HUES48 (cell line): ENCODE data around the gene CELF1.
"Not testable (repeated sequence)": the region's sequence is repeated elsewhere in the genome, so short reads cannot be mapped to it uniquely, and the experiment has no call there.

Experiments used
- H3K27ac ChIP-seq: one replicate; pipeline ENCODE4 v1.7.0; 2013; ENCODE audit warnings: low read depth, low read length, inconsistent platforms
- H3K27me3 ChIP-seq: 2 replicates; pipeline ENCODE4 v1.6.1; 2013; ENCODE audit warnings: mild to moderate bottlenecking, low read length; ENCODE audit not compliant: control insufficient read depth, insufficient read depth
- H3K36me3 ChIP-seq: 2 replicates; pipeline ENCODE4 v1.6.1; 2013; ENCODE audit warnings: low read length; ENCODE audit not compliant: control insufficient read depth, insufficient read depth
- H3K4me1 ChIP-seq: 2 replicates; pipeline ENCODE4 v1.6.1; 2013; ENCODE audit warnings: mild to moderate bottlenecking, low read length; ENCODE audit not compliant: control insufficient read depth, insufficient read depth
- H3K4me3 ChIP-seq: 2 replicates; pipeline ENCODE4 v1.5.1; 2013; ENCODE audit warnings: mild to moderate bottlenecking, low read depth, low read length
- H3K9ac ChIP-seq: 2 replicates; pipeline ENCODE4 v1.6.1; 2013; ENCODE audit warnings: mild to moderate bottlenecking, low read depth, low read length, moderate library complexity
- H3K9me3 ChIP-seq: 2 replicates; pipeline ENCODE4 v1.6.1; 2013; ENCODE audit warnings: low read length; ENCODE audit not compliant: control insufficient read depth, insufficient read depth

CELF1 gene

GRCh38 chr11:47464483-47464882 is 88.4 kb downstream of the CELF1 start:
- Histone ChIP-seq H3K36me3 (peaks cover 26% of the 10 kb centered on the region), H3K9ac (no peak overlapping the region), H3K9me3 (no peaks in the 10 kb centered on the region), H3K27me3 (no peaks in the 10 kb centered on the region), H3K4me3 (no peak overlapping the region), H3K4me1 (peaks cover 33% of the 10 kb centered on the region), H3K27ac (peak overlapping the region; percentile 3)

GRCh38 chr11:47461876-47462275 is 91.1 kb downstream of the CELF1 start:
- Histone ChIP-seq H3K9me3 (no peaks in the 10 kb centered on the region), H3K9ac (no peak overlapping the region), H3K27me3 (no peaks in the 10 kb centered on the region), H3K4me3 (no peak overlapping the region), H3K36me3 (peaks cover 16% of the 10 kb centered on the region), H3K4me1 (peaks cover 7% of the 10 kb centered on the region; the same call in 1 of the 2 replicates), H3K27ac (no peak overlapping the region)

- Histone ChIP-seq H3K4me1 (peaks cover 7% of the 10 kb centered on the region; the same call in 1 of the 2 replicates), H3K27me3 (no peaks in the 10 kb centered on the region), H3K9ac (no peak overlapping the region), H3K4me3 (no peak overlapping the region), H3K27ac (no peak overlapping the region), H3K36me3 (peaks cover 16% of the 10 kb centered on the region), H3K9me3 (no peaks in the 10 kb centered on the region)
These were observed 92.2 kb downstream of the CELF1 start for GRCh38 chr11:47460571-47461235.

- not testable (repeated sequence) for H3K27ac ChIP-seq, H3K4me3 ChIP-seq, H3K4me1 ChIP-seq, H3K36me3 ChIP-seq, H3K9me3 ChIP-seq, H3K27me3 ChIP-seq, H3K9ac ChIP-seq
These were observed 98.7 kb downstream of the CELF1 start for GRCh38 chr11:47454258-47454671.

- Histone ChIP-seq H3K9ac (no peak overlapping the region), H3K27me3 (no peaks in the 10 kb centered on the region), H3K4me3 (no peak overlapping the region), H3K27ac (no peak overlapping the region), H3K36me3 (no peaks in the 10 kb centered on the region), H3K9me3 (no peaks in the 10 kb centered on the region), H3K4me1 (no peaks in the 10 kb centered on the region)
These were observed 99.6 kb downstream of the CELF1 start for GRCh38 chr11:47453365-47453764.

- Histone ChIP-seq H3K4me3 (no peak overlapping the region), H3K4me1 (no peaks in the 10 kb centered on the region), H3K27ac (no peak overlapping the region), H3K9ac (no peak overlapping the region), H3K27me3 (no peaks in the 10 kb centered on the region), H3K9me3 (no peaks in the 10 kb centered on the region), H3K36me3 (no peaks in the 10 kb centered on the region)
These were observed 100.9 kb downstream of the CELF1 start for GRCh38 chr11:47451990-47452389.

- Histone ChIP-seq H3K36me3 (no peaks in the 10 kb centered on the region), H3K9me3 (no peaks in the 10 kb centered on the region), H3K27ac (no peak overlapping the region), H3K4me3 (no peak overlapping the region), H3K4me1 (no peaks in the 10 kb centered on the region), H3K9ac (no peak overlapping the region), H3K27me3 (no peaks in the 10 kb centered on the region)
These were observed 101.5 kb downstream of the CELF1 start for GRCh38 chr11:47451436-47451835.

- no peaks in the 10 kb centered on the region for H3K27me3 ChIP-seq
- no peaks in the 10 kb centered on the region for H3K36me3 ChIP-seq
- H3K9me3 ChIP-seq, result no peaks in the 10 kb centered on the region
- no peak overlapping the region for H3K4me3 ChIP-seq
- no peak overlapping the region for H3K27ac ChIP-seq
- no peak overlapping the region for H3K9ac ChIP-seq
- H3K4me1 ChIP-seq, result no peaks in the 10 kb centered on the region
These were observed 103.4 kb downstream of the CELF1 start for GRCh38 chr11:47449541-47449940.

GRCh38 chr11:47448566-47449427 is 104.1 kb downstream of the CELF1 start, which contains the start of gene RAPSN:
Gene RAPSN (minus strand): TSS chr11:47449136. CDS start chr11:47448964, 172 bp downstream.
- no peaks in the 10 kb centered on the region for H3K27me3 ChIP-seq
- no peaks in the 10 kb centered on the region for H3K36me3 ChIP-seq
- H3K4me3 ChIP-seq, result no peak within 1 kb of the TSS
- no peak within 1 kb of the TSS for H3K27ac ChIP-seq
- H3K9ac ChIP-seq, result no peak within 1 kb of the TSS
- no peaks in the 10 kb centered on the region for H3K9me3 ChIP-seq
- H3K4me1 ChIP-seq, result no peaks in the 10 kb centered on the region

- Histone ChIP-seq H3K4me3 (no peak overlapping the region), H3K27ac (no peak overlapping the region), H3K4me1 (no peaks in the 10 kb centered on the region), H3K36me3 (no peaks in the 10 kb centered on the region), H3K9ac (no peak overlapping the region), H3K9me3 (no peaks in the 10 kb centered on the region), H3K27me3 (no peaks in the 10 kb centered on the region)
These were observed 105.0 kb downstream of the CELF1 start for GRCh38 chr11:47447906-47448305.

GRCh38 chr11:47446833-47447232 is 106.1 kb downstream of the CELF1 start:
- Histone ChIP-seq H3K9ac (no peak overlapping the region), H3K27ac (no peak overlapping the region), H3K36me3 (no peaks in the 10 kb centered on the region), H3K4me3 (no peak overlapping the region), H3K9me3 (no peaks in the 10 kb centered on the region), H3K27me3 (no peaks in the 10 kb centered on the region), H3K4me1 (no peaks in the 10 kb centered on the region)
